IMR-90 (cell line): ENCODE results near the gene HTR3A.

ENCODE experiments used
- CHD1 ChIP-seq: IDR thresholded peaks from 2 replicates; pipeline ENCODE4 v1.6.1; 2012; ENCODE audit warnings: low read depth, low read length, improper control_type of control experiment
- CTCF ChIP-seq: conservative IDR thresholded peaks from 2 replicates; pipeline ENCODE4 v1.5.1; 2012; ENCODE audit warnings: mild to moderate bottlenecking, low read depth, low read length, improper control_type of control experiment
- FOS ChIP-seq: fragments of 150-350 bp; IDR thresholded peaks from 2 replicates; pipeline ENCODE4 v1.6.1; 2016; ENCODE audit warnings: low read depth, low read length
- MAFK ChIP-seq: IDR thresholded peaks from 2 replicates; pipeline ENCODE4 v1.6.1; 2012; ENCODE audit warnings: low read depth, low read length, improper control_type of control experiment
- NFE2L2 ChIP-seq: fragments of 150-350 bp; IDR thresholded peaks from 2 replicates; pipeline ENCODE4 v1.6.1; 2016; ENCODE audit warnings: low read depth, mild to moderate bottlenecking, low read length
- POLR2A ChIP-seq: IDR thresholded peaks from 2 replicates; pipeline ENCODE4 v1.6.1; 2012; ENCODE audit warnings: mild to moderate bottlenecking, low read depth, low read length
- RCOR1 ChIP-seq: IDR thresholded peaks from 2 replicates; pipeline ENCODE4 v1.6.1; 2012; ENCODE audit warnings: mild to moderate bottlenecking, low read length, improper control_type of control experiment; ENCODE audit not compliant: insufficient replicate concordance
- RFX5 ChIP-seq: IDR thresholded peaks from 2 replicates; pipeline ENCODE4 v1.8.0; 2012; ENCODE audit warnings: low read depth, mild to moderate bottlenecking, low read length, moderate library complexity
- SMC3 ChIP-seq: fragments of 150-350 bp; IDR thresholded peaks from 2 replicates; pipeline ENCODE4 v1.6.1; 2016; ENCODE audit warnings: low read depth, mild to moderate bottlenecking, antibody characterized with exemption, low read length, moderate library complexity
- USF2 ChIP-seq: fragments of 150-350 bp; IDR thresholded peaks from 2 replicates; pipeline ENCODE4 v1.6.1; 2017; ENCODE audit warnings: mild to moderate bottlenecking, antibody characterized with exemption, low read length, low read depth

GRCh38 chr11:113947994-113948393, 26.9 kb upstream of the HTR3A start:
- TF ChIP-seq CTCF (no peak), POLR2A (no peak), SMC3 (no peak), RFX5 (no peak), RCOR1 (no peak), USF2 (no peak), MAFK (no peak), CHD1 (no peak), FOS (no peak), NFE2L2 (no peak)
